ENCODE results near the gene PLA2G6.

Gene PLA2G6

DNA sequence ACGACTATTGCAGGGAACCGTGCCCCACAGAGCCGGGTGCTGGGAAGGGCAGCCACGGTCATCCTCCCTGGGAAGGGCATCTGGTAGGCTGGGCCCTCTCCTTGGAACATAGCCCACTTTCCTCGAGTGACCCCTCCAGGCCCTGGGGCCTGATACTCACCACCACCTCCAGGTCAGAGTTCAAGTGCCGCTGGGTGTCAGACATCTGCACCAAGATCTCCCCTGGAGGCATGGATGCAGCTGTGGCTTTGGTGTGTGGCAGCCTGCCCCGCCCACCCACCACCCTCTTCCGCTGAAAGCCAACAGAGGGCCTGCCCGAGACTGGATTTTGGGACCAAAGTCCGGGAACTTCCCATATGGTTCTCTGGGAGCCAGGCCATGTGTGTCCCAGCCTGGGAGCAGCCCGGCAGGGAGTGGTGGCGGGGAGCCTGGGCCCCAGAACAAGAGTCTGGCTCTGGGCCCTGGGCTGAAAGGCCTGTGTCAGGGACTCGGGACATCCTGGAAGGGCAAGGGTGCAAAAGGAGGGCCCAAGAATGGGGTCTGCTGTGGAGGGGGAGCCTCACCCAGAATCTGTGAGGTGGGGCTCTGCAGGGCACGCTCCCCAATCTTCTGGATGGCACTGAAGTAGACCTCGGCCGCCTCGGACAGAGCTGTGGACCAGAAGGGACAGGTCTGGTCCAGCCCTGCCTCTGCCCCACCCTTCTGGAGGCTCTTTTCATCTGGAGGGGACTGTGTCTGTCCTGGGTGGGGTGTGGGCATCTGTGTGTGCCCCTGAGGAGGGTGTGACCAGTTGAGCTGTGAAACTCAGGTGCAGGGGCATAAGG is 73.7 kb downstream of the PLA2G6 start:
- no peak for DNase-seq

DNA sequence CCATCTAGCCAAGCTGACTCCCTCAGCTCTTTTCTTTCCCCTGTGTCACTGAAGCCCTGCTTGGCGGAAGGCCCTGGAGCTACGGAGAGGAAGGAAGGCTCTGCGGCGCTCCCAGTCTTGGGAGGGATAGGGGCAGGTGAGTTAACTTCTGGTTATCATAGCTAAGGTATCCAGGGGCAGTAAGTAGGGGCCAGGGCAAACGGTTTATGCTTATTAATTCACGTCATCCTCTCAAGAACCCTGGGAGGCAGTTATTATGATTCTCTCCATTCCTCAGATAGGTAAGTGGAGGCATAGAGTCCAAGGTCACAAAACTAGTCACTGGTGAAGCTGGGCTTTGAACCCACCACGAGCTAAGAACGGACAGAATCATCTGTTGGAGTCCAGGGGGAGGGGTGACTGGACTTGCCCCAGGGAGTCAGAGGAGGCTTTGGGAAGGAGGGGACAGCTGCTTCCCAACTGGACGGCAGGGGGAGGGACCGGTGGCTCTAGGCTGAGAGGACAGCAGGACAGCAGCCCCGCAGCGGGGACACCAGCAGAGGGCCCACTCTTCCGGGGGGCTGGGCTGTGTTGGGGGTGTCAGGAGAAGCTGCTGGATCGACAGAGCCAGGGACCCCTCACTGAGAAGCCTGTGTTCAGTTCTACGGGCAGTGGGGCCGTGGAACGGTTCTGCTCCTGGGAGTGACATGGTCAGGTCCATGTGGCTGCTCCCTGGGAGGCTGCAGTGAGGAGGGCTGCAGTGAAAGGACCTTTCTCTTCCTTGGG is 74.6 kb downstream of the PLA2G6 start:
- DNase-seq, result no peak

DNA sequence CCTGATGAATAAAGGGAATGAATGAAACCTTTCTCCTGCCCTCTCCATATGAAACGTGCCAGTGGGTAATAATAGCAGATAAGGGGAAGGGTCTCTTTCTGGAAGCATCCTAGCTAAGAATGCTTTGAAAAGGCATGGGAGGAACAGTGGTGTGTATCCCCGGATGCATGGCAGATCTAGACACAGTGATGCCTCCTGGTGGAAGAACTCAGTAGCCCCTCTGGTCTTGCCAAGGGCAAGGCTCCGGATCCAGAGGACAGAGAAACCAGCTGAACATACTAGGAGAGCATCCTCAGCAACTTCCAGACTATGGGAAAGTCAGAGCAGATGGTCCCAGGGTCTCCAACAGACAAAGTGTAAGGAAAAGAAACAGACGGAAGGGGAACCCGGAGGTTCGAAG is 77.5 kb downstream of the PLA2G6 start:
- no peak for DNase-seq

DNA sequence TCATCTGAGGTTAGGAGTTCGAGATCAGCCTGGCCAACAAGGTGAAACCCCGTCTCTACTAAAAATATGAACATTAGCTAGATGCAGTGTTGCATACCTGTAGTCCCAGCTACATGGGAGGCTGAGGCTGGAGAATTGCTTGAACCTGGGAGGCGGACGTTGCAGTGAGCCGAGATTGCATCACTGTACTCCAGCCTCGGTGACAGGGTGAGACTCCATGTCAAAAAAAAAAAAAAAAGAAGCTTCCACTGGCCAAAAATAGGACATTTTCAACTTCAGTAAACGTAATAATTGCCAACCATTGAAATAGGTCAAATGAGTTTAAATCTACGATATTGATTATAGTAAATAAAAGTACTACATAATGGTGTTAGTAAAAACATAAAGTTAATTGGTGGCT is 78.0 kb downstream of the PLA2G6 start:
- DNase-seq, result no peak

DNA sequence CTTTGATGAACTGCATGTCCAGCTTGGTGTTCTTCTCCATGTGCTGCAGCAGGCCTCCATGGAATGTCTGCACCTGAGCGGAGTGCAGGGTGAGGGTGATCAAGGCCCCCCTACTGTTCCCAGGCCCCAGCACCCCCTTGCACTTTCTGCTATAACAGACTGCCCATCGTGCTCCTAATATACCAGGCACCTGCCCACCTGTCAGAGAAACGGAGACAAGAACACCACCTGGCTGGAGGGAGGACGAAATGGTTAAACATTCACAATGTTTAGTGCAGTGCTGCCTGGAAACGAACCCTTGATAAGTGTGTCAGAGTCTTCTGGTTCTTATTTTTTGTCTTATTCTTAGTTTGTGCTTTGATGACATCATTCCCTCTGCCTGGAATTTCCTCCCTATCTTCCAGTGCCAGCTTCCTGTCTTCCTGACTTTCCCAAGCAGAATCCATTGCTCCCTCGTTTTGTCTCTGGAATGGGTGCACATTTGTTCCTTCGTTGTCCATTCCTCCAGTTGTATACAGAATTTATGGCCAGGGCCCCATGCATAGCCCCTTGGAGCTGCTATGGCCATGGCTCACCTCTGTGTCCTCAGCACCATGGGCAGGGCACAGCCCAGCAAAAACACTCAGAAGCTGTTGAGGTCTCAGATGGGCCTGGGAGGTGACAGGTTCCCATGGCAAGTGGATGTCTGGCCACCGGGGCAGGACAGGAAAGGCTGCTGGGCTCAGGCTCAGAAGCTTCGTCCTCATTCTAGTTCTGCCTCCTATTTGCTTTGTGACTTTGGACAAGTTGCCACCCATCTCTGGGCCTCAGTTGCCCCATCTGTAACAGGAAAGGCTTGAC is 83.0 kb downstream of the PLA2G6 start:
- DNase-seq, result no peak

DNA sequence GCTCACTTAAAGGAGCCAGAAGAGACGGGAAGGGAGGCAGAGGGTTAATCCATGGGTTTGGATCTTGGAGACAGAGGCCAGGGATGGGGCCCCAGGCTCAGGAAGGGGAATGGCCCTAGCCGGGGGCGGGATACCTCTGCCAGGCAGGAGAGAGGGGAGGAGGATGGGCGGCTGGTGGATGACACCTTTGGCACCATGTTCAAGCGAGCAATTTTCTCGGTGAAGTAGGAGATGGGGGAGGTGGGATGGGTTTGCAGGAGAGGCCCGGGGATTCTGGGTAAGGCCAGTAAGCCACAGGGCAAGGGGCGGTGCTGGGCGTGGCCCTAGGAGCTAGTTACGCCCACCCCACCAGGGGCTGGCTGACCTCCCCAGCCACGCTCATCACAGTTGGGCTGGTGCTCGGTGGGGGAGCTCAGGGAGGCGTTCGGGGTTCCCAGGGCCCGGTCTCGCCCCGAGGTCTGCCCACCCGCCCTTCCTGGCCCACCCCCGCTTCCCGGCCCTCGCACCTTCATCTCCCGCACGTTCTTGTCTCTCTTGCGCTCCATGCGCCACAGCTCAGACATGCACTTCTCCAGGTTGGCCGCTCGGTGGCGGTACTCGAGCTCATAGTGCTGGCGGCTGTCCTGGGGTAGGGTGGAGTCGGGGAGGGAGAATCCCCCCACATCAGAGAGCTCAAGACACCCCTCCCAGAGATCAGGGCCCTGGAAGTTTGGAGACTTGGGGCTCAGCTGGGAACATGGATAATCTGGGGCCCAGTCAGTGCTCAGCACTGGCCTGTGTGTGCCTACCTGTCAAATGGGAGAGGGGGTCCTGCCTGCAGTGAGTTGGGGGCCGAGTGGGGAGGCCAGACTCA is 83.8 kb downstream of the PLA2G6 start:
- no peak for DNase-seq

DNA sequence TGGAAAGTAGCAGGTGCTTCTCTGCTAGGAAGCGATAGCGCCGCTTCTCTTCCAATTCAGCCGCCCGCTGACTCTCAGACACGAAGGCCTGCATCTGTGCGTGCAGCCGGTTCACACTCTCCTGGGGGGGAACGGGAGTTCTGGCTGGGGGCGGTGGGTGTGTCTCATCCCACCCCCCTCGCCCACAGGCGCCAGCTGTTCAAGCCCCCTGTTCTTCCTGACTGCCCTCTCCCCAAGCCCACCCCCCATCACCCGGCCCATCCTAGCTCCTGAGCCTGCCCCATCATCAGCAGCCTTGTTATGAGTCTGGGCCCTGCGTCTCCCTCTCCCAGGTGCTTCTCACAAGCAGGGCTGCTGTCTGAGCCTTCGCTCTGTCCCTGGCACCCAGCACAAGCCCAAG is 84.6 kb downstream of the PLA2G6 start:
- DNase-seq, result no peak

DNA sequence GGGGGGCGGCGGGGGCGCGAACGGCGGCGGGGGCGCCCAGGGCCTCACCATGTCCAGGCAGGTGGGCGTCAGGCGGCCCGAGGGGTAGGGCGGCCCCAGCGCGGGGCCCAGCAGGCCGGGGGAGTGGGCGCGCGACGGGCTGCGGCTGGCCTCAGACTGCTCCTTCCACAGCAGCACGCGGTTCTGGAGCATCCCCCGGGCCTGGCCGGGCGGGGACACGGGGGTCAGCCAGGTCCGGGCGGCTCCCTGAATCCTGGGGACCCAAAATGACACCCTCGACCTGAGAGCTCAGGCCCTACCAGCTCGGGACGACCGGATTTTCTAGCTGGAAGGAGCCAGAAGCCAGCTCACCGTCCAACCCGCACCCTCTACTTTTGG is 92.2 kb downstream of the PLA2G6 start:
- DNase-seq, result no peak

DNA sequence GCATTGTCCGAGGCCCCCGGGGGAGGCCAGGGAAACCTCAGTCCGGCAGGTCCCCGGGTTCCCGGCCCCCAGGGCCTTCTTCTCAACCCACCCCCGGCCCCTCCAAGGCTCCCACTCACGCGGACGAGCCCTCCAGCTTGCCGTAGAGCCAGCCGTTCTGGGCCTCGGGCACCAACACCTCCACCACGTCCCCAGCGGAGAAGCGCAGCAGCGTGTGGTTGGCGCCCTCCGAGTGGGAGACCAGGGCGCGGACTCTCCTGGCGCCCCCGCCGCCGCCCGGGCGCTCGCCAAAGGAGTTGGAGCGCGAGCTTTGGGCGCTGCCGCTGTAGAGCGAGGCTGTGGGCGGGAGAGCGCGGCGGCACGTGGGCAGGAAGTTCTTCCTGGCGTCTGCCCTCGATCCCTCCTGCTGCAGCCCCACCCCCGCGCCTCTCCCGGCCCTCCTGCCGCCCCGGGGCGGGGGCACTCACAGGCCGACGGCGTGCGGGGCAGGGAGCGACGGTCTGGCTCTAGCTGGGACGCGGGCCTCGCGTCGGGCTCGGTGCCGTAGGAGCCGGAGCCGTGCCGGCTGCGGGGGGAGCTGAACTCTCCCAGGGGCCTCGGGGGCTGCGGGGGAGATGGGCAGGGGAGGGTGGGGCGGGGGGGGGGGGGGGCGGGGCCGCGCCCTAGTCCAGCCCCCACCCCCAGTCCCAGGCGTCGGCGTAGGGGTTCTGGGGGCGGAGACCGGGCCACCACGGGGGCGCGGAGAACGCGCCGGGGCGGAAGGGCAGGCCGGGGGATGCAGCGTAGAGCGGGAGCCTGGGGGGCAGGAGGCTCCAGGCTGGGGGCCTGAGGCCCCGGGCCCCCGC is 92.8 kb downstream of the PLA2G6 start:
- DNase-seq, result no peak

DNA sequence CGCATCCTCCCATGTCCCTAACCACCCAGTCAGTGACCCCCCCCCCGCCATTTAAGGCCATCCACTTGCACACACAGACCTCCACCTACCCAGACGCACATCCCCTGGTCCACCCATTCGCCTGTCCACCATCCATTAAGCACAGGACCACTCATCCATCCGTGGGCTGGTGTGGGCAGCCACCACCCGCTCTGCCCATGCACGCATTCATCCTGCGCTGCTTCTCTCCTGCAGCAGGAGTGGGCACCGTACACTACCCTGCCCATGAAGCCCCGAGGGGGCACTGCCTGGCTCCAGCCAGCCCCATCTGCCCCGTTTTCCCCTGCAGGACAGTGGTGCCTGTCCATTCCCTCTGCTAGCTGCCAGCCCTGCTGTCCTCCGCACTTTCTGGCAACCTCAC is 93.8 kb downstream of the PLA2G6 start:
- DNase-seq, result no peak

DNA sequence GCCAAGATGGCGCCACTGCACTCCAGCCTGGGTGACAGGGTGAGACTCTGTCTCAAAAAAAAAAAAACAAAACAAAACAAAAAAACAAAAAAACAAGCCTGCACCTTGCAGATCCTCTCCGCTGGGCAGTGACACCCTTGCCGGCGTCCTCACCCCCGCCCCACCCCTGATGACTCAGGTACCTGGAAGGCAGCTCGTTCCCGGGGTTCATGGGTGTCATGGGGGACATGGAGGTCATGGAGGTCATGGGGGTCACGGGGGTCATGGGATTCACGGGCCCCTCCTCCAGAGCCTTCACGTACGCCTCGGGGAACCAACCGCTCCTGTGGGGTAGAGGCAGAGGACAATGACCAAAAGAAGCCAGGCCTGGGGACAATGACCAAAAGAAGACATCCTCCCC is 94.7 kb downstream of the PLA2G6 start:
- DNase-seq, result no peak

DNA sequence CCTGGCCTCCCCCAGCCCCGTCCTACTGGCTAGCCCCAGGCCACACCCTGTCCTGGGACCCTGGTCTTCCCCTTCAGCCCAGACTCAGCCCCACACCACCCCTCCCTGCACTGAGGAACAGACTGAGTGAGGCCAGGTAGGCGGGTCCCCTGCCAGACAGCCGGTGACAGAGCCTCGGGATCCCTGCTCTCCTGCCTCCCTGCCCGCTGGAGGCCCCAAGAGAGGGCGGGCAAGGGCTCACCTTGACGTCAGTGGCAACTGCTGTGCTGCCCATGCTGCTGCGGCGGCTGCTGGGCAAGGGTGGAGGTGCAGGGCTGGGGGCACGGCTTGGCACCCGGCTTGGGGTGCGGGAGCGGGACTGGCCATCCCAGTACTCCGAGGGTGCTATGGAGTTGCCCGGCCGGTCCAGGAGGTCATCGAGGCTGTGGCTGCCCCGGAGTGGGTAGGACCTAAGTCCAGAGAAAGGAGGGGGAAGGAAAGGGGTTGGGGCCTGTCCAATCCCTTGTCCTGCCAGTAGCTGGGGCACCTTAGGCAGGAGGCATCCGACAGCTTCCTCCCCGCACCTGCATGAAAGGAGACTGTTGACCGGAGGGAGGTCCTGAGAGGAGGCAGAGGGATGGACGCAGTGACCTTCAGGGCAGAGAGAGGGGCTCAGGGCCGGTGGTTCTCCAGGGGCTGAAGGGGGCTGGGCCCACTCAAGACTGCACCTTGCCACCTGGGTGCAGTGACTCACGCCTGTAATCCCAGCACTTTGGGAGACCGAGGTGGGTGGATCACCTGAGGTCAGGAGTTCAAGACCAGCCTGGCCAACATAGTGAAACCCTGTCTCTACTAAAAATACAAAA is 95.4 kb downstream of the PLA2G6 start:
- DNase-seq, result no peak

DNA sequence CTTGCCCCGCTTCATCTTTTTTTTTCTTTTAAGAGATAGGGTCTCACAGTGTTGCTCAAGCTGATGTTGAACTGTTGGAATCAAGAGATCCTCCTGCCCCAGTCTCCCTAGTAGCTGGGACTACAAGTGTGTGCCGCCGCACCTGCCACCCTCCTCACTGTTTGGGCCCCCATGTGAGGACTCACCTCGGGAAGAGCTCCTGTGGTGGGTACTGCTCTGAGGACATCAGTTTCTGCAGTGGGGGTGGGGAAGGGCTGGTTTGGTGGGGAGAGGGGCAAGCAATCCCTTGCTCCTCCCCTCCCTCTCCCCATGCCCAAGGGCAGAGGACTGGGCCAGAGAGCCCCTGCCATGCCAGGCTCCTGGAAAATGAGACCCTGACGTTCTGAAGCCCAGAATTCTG is 96.1 kb downstream of the PLA2G6 start:
- no peak for DNase-seq

DNA sequence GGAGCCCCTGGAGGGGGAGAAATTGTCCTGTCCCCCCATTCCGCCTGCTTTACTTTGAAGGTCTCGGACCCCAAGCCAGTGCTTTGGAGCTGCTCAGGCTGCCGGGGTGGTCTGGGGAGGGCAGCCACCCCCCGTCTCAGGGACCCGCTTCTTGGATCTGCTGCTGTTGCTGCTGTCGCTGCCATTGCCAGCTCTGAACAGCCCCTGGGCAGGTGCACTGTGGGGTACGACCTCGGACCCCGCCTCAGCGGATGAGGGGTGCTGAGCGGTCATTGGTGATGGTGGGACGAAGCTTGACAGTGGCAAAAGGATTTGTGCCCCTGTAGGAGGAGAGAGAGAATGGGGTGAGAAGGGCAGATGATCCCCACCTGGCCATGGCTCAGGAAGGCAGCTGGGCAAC is 96.6 kb downstream of the PLA2G6 start:
- no peak for DNase-seq

DNA sequence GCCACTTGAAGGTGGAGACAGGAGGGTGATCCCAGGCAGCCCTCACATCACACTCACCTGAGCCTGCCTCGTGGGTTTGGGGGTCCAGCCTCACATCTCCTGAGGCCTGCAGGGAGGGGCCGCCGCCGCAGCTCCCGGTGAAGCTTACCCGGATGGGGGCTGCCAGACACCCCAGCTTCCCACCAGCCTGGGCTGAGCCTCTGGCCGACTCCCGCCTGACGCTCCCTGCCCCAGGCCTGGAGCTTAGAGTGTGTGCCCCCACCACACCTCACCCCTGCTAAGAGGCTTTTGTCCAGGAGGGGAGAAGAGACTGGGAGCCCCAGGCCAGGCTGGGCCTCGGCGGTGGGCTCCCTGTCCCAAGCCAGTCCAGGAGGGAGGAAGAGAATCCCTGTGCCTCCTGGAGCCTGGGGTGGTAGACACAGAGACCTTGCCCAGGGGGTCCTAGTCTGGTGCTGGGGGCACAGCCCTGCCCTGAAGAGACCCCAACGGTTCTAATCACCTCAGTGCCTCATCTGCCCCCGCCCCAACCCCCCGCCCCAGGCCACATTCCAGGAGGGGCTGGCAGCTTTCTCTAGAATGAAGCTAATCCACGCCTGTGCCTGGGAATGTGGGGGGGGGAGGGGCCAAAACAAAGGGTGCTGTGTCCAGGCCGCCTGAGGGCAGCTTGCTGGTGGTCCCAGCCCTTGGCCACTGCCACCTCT is 97.5 kb downstream of the PLA2G6 start, which contains the start of gene SLC16A8:
Gene SLC16A8 (minus strand): TSS at position 254 of the 701 bp plus-strand sequence. CDS start 1,311 bp downstream, outside the sequence.
- DNase-seq, result no peak

DNA sequence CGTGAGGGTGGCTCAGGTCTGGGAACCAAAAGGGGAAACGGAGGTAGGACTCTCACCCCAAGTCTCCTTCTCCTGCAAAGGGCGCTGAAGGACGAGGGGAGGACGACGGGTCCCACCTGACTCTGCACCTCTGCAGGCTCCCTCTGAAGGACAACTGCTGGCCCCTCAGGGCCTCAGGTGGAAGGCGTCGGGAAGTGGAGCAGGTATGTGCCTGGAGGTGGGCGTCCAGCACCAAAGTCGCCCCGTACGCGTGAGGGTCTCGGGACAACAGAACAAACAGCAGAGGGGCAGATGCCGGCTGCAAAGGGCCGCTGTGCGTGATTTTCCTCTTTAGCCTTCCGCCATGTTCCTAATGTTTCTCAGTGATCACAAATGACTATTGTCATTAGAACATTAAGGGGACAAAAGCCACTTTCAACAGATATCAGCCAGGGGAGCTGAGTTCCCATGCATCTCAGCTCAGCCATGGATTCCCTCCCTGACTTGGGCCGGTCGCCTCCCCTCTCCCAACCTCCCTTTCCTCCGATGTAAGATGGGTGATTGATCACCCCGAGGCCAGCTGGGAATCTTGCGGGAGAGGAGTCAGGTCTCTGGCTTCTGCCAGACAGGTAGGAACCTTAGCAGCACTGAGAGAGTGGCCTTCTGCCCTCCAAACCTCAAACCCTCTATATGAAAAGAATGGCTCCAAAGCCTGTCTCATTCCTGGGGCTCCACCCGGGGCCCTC is 98.5 kb downstream of the PLA2G6 start:
- no peak for DNase-seq

DNA sequence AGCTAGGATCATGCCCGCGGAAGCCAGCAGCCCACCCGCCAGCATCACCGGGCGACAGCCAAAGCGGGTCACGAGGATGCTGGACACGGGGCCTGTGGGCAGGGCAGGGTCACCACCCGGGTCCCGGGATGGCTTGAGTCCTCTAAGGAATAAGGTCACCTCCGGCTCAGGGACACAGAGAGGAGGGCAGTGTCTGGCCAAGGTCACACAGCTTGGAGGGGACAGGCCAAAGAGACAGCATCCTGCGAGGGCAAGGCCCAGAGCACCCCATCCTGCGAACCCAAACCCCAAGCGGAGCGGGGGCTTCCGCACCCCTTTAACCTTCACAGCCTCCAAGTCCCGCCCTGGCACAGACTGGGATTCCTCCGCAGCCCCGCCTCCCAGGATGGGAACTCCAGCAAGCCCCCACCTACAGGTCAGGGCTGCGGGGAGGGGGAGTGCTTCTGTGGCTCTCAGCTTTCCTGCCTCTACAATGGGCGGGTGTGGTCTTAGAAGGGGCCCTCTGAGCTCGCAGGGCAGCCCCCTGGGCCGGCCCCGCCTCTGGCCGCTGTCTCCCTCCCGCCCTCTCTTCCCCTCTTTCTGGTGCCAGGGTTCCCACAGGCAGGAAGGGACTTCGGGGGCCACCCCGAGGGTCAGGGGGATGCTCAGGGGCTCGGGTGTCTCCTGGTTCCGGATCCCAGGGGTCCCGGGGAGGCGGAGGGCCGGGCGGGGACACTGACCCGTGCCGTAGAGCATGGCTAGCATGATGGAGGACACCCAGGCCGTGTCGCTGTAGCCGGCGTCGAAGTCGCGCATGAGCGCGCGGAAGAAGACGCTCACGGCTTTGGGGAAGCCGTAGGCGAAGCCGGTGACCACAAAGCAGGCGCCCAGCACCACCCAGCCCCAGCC is 99.4 kb downstream of the PLA2G6 start:
- no peak for DNase-seq

DNA sequence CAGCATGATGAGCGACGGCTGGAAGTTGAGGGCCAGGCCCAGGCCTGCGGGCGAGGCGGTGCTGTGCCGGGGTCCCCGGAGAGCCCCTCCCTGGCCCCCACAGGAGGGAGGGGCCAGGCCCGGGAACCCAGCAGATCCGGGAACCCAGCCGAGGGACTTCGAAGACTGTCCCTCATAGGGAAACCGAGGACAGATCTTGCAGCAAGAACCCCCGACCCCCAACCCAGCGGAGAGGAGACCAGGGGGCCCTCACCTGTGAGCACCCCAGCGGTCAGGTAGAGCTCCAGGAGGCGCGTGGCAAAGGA is 100.0 kb downstream of the PLA2G6 start:
- DNase-seq, result no peak
